ENCODE data around the gene RANBP10. TPM values are rescaled to one million over a fixed set of nuclear protein-coding genes. Genes with fewer than 3 reads are reported as not detected.

RANBP10 gene
- total and polyA plus RNA-seq, 2 of the 13 experiments (the other 11 are each of a cell fraction or from before 2014, with no cell fraction given): 9.2 to 22.7 TPM

DNA sequence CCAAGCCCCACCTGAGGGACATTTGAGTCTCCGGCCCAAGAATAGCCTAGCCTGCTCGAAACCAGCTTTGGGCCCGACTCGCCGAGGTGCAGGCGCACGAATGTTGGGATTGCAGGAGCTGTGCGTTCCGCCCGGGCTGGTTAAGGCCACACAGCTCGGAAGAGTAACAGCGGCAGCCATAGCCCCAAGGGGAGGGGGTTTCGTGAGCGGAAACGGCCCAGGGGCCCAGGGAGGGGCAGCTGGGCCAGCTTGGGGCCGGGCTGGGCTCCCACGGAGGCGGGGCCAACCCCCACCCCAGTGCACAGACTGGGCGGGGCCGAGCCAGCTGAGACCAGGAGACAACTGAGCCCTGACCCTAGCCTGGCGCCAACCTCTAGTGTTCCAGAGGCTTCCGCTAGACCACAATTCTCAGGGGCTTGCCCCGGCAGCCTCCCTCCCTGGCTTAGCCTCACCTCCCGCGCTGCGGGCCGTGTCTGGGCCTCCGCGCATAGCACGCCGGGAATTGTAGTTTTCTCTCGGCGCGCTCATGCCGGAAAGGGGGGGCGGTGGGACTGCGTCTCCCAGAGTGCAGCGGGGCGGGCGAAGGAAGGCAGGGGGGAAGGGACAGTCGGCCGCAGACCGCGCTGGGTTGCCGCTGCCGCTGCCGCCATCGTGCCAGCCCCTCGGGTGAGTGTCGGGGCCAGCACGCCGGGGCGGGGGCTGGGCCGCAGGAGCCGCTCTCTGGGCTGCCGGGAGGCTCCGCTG is 40.1 kb upstream of the RANBP10 start, which contains the start of gene NUTF2 (continued):
- TF ChIP-seq HOXA5 (CRISPR knock-in tag; IDR thresholded peaks at IDR 0.05) (peak; percentile 89), ZNF564 (CRISPR knock-in tag; IDR thresholded peaks at IDR 0.05) (peak; percentile 86), ZNF619 (CRISPR knock-in tag; IDR thresholded peaks at IDR 0.05) (peak; percentile 95), MAF1 (CRISPR knock-in tag; IDR thresholded peaks at IDR 0.05; ENCODE audit: borderline replicate concordance) (peak; percentile 76; the same call in 1 of the 2 replicates), ATF5 (CRISPR knock-in tag; IDR thresholded peaks at IDR 0.05; ENCODE audit: low read depth) (0 out of 2 replicates have a peak, but pooled peaks have one; percentile 29), KDM3A (CRISPR knock-in tag; IDR thresholded peaks at IDR 0.05; ENCODE audit: low read depth) (peak; percentile 85), ZNF761 (CRISPR knock-in tag; conservative IDR thresholded peaks at IDR 0.05) (peak; percentile 69), HCFC1 (IDR thresholded peaks at IDR 0.05; ENCODE audit: low read depth, low read length) (peak; percentile 97), ZXDC (CRISPR knock-in tag; IDR thresholded peaks at IDR 0.05) (no peak), MLX (CRISPR knock-in tag; IDR thresholded peaks at IDR 0.05) (peak; percentile 26; the same call in 1 of the 2 replicates), KAT7 (CRISPR knock-in tag; IDR thresholded peaks at IDR 0.05; ENCODE audit: borderline replicate concordance) (peak; percentile 86; the same call in 1 of the 2 replicates), ZNF850 (CRISPR knock-in tag; conservative IDR thresholded peaks at IDR 0.05) (peak; percentile 98; the same call in 1 of the 2 replicates), SIX1 (CRISPR knock-in tag; IDR thresholded peaks at IDR 0.05; ENCODE audit: borderline replicate concordance) (no peak), ZNF781 (CRISPR knock-in tag; IDR thresholded peaks at IDR 0.05; ENCODE audit: borderline replicate concordance, not compliant biosample characterization) (peak; percentile 89), MXI1 (IDR thresholded peaks at IDR 0.05; ENCODE audit: borderline replicate concordance, low read depth, low read length) (peak; percentile 85; the same call in 2 of the 3 replicates), ZFP1 (CRISPR knock-in tag; IDR thresholded peaks at IDR 0.05) (no peak; the same call in none of the 2 replicates), ZNF430 (CRISPR knock-in tag; IDR thresholded peaks at IDR 0.05) (peak; percentile 91), ZNF207 (IDR thresholded peaks at IDR 0.05; ENCODE audit: borderline replicate concordance) (no peak), CENPT (CRISPR knock-in tag; IDR thresholded peaks at IDR 0.05; ENCODE audit: low read depth) (0 out of 2 replicates have a peak, but pooled peaks have one; percentile 38), ZNF570 (CRISPR knock-in tag; IDR thresholded peaks at IDR 0.05; ENCODE audit: borderline replicate concordance) (no peak), SP5 (CRISPR knock-in tag; IDR thresholded peaks at IDR 0.05; ENCODE audit: borderline replicate concordance, low read depth) (peak; percentile 98), ARNT2 (CRISPR knock-in tag; IDR thresholded peaks at IDR 0.05; ENCODE audit: low read depth) (peak; percentile 84), NFYC (CRISPR knock-in tag; IDR thresholded peaks at IDR 0.05) (peak; percentile 50; the same call in 1 of the 2 replicates)
- TF ChIP-seq, protein P1, sequence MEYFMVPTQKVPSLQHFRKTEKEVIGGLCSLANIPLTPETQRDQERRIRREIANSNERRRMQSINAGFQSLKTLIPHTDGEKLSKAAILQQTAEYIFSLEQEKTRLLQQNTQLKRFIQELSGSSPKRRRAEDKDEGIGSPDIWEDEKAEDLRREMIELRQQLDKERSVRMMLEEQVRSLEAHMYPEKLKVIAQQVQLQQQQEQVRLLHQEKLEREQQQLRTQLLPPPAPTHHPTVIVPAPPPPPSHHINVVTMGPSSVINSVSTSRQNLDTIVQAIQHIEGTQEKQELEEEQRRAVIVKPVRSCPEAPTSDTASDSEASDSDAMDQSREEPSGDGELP (IDR thresholded peaks at IDR 0.05; ENCODE audit: borderline replicate concordance, low read depth): peak; percentile 99
- TF ChIP-seq, protein P2, sequence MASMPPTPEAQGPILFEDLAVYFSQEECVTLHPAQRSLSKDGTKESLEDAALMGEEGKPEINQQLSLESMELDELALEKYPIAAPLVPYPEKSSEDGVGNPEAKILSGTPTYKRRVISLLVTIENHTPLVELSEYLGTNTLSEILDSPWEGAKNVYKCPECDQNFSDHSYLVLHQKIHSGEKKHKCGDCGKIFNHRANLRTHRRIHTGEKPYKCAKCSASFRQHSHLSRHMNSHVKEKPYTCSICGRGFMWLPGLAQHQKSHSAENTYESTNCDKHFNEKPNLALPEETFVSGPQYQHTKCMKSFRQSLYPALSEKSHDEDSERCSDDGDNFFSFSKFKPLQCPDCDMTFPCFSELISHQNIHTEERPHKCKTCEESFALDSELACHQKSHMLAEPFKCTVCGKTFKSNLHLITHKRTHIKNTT (CRISPR knock-in tag; IDR thresholded peaks at IDR 0.05): peak; percentile 71

All from HepG2 (cell line).